Sigmoid colon (tissue), 4 donors: ENCODE measurements around the gene CYB561D1.

Experiments
- EP300 ChIP-seq, 4 donors: sonication (generic); formaldehyde crosslinking; IDR thresholded peaks; one replicate each; pipeline ENCODE4 v1.6.1; 2017; ENCODE audit warnings: antibody characterized with exemption in 4 of 4
- POLR2A ChIP-seq, 2 donors: fragments of 450-650 bp; IDR thresholded peaks; one replicate each; pipeline ENCODE4 v1.6.1; 2016; ENCODE audit warnings: antibody characterized with exemption in 2 of 2, mild to moderate bottlenecking in 2 of 2, moderate library complexity in 2 of 2
- TF ChIP-seq, protein P1 (sequence below), 4 experiments: fragments of 450-650 bp in 3 of 4; fragments of 200-600 bp in 1 of 4; IDR thresholded peaks; one replicate each; pipeline ENCODE4 v1.5.1; 2016 to 2019; ENCODE audit warnings: antibody characterized with exemption in 4 of 4, mild to moderate bottlenecking in 3 of 4, moderate library complexity in 2 of 4

GRCh38 chr1:109531826-109532364, 38.0 kb downstream of the CYB561D1 start:
- TF ChIP-seq, protein P1, sequence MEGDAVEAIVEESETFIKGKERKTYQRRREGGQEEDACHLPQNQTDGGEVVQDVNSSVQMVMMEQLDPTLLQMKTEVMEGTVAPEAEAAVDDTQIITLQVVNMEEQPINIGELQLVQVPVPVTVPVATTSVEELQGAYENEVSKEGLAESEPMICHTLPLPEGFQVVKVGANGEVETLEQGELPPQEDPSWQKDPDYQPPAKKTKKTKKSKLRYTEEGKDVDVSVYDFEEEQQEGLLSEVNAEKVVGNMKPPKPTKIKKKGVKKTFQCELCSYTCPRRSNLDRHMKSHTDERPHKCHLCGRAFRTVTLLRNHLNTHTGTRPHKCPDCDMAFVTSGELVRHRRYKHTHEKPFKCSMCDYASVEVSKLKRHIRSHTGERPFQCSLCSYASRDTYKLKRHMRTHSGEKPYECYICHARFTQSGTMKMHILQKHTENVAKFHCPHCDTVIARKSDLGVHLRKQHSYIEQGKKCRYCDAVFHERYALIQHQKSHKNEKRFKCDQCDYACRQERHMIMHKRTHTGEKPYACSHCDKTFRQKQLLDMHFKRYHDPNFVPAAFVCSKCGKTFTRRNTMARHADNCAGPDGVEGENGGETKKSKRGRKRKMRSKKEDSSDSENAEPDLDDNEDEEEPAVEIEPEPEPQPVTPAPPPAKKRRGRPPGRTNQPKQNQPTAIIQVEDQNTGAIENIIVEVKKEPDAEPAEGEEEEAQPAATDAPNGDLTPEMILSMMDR (IDR thresholded peaks at IDR 0.05) = no peak
- TF ChIP-seq POLR2A (IDR thresholded peaks at IDR 0.05) (no peak), EP300 (IDR thresholded peaks at IDR 0.05) (no peak)
